Measurements from ENCODE around the gene FMO1. TPM values are rescaled to one million over a fixed set of nuclear protein-coding genes. Genes with fewer than 3 reads are reported as not detected.

The FMO1 gene
- total RNA-seq, 1 experiment from 2014 or later: not detected

- Mint-ChIP-seq H3K36me3 (ENCODE audit: insufficient read depth in 1 of 3, low read depth in 3 of 3) (peaks cover 2 to 34% (median 4%) of the 10 kb centered on the region in 3 experiments; a peak in 6 of 7 replicates), H3K4me3 (no peak overlapping the region), H3K4me1 (peaks cover 51 to 58% of the 10 kb centered on the region in 2 experiments), H3K27me3 (ENCODE audit: low read depth) (no peaks in the 10 kb centered on the region), H3K9me3 (peaks cover 15 to 16% of the 10 kb centered on the region in 2 experiments), H3K27ac (peak overlapping the region; percentile 73 to 98 (median 98))
- Histone ChIP-seq H3K56ac (ENCODE audit: insufficient read length, low read depth, low read length) (peak overlapping the region; percentile 4), H3K79me2 (ENCODE audit: insufficient read depth, low read length) (no peaks in the 10 kb centered on the region), H4K91ac (ENCODE audit: insufficient read length, low read depth, low read length) (no peak overlapping the region), H3K27ac (ENCODE audit: insufficient read length, low read depth, low read length) (peak overlapping the region; percentile 96), H3T11ph (ENCODE audit: low read length) (no peak overlapping the region), H3K27me3 (ENCODE audit: insufficient read depth, low read length) (no peaks in the 10 kb centered on the region), H3K18ac (ENCODE audit: insufficient read length, low read depth, low read length) (peak overlapping the region; percentile 65), H3K9ac (ENCODE audit: extremely low read depth, insufficient read length, low read length) (no peak overlapping the region), H2BK20ac (ENCODE audit: low read depth, low read length, poor library complexity, severe bottlenecking) (no peak overlapping the region), H3K4me1 (ENCODE audit: insufficient read depth, low read length) (peaks cover 29% of the 10 kb centered on the region), H3K4me2 (ENCODE audit: insufficient read depth, insufficient read length, low read length) (peak overlapping the region; percentile 37), H2BK12ac (ENCODE audit: insufficient read length, low read depth, low read length) (peak overlapping the region; percentile 77), H2BK15ac (ENCODE audit: low read depth, low read length) (no peak overlapping the region), H4K20me1 (ENCODE audit: control insufficient read depth, insufficient read depth, insufficient read length) (no peaks in the 10 kb centered on the region), H2BK5ac (ENCODE audit: insufficient read length, low read length) (peak overlapping the region; percentile 66), H4K5ac (ENCODE audit: insufficient read length, low read depth, low read length) (peak overlapping the region; percentile 36), H3K9me3 (ENCODE audit: control insufficient read depth, low read depth, low read length) (no peaks in the 10 kb centered on the region), H2AK5ac (ENCODE audit: insufficient read length, low read length) (peak overlapping the region; percentile 15), H3K4ac (ENCODE audit: low read depth, low read length) (no peak overlapping the region; the same call in 1 of the 2 replicates), H4K8ac (replicated peaks; ENCODE audit: insufficient read length, low read depth, low read length) (peak overlapping the region; percentile 36), H3K23me2 (ENCODE audit: insufficient read length, low read depth, low read length, poor library complexity, severe bottlenecking) (no peaks in the 10 kb centered on the region), H3K23ac (ENCODE audit: insufficient read length, low read depth, low read length) (peak overlapping the region; percentile 1), H3K79me1 (ENCODE audit: insufficient read depth, low read depth, low read length, poor library complexity, severe bottlenecking) (no peaks in the 10 kb centered on the region), H3K14ac (ENCODE audit: insufficient read depth, low read length) (no peak overlapping the region; the same call in 1 of the 2 replicates), H2AFZ (ENCODE audit: low read length) (no peak overlapping the region), H2BK120ac (ENCODE audit: low read depth, low read length, poor library complexity, severe bottlenecking) (no peak overlapping the region)
- TF ChIP-seq CTCF (conservative IDR thresholded peaks at IDR 0.05): no peak
- DNase-seq: no peak
- WGBS (ENCODE audit: extremely low coverage, insufficient read length, low lambda C conversion rate): no CpG with 5 or more reads among the region's 2 CpGs
Observed at GRCh38 chr1:171299342-171299741, 51.0 kb downstream of the FMO1 start.

Data from H9 (cell line).